GM12865 (cell line): ENCODE results near the gene GUCY1A2.
A peak's percentile ranks its signal among the peaks of the same experiment; 100 is the strongest.
"Not testable (repeated sequence)": the region's sequence is repeated elsewhere in the genome, so short reads cannot be mapped to it uniquely, and the experiment has no call there.

Experiments used
- DNase-seq: peaks from one replicate; pipeline ENCODE4 v3.0.0; 2010; ENCODE audit warnings: low read depth
- H3K4me3 ChIP-seq: 2 replicates; pipeline ENCODE4 v1.5.1; 2011; ENCODE audit warnings: mild to moderate bottlenecking, low read depth, low read length, control low read depth
- TF ChIP-seq, protein P1 (sequence below): IDR thresholded peaks from 2 replicates; pipeline ENCODE4 v1.5.1; 2011; ENCODE audit warnings: low read length, control low read depth, low read depth, inconsistent platforms; ENCODE audit not compliant: insufficient read depth; ENCODE audit errors: missing control alignments

Gene GUCY1A2, protein sequence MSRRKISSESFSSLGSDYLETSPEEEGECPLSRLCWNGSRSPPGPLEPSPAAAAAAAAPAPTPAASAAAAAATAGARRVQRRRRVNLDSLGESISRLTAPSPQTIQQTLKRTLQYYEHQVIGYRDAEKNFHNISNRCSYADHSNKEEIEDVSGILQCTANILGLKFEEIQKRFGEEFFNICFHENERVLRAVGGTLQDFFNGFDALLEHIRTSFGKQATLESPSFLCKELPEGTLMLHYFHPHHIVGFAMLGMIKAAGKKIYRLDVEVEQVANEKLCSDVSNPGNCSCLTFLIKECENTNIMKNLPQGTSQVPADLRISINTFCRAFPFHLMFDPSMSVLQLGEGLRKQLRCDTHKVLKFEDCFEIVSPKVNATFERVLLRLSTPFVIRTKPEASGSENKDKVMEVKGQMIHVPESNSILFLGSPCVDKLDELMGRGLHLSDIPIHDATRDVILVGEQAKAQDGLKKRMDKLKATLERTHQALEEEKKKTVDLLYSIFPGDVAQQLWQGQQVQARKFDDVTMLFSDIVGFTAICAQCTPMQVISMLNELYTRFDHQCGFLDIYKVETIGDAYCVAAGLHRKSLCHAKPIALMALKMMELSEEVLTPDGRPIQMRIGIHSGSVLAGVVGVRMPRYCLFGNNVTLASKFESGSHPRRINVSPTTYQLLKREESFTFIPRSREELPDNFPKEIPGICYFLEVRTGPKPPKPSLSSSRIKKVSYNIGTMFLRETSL

GRCh38 chr11:107018219-107018901 is at the start of gene GUCY1A2:
TSS of gene GUCY1A2 (minus strand) at chr11:107018476. CDS start at chr11:107018055, 421 bp downstream.
- peak; percentile 15 for DNase-seq
- TF ChIP-seq, protein P1, sequence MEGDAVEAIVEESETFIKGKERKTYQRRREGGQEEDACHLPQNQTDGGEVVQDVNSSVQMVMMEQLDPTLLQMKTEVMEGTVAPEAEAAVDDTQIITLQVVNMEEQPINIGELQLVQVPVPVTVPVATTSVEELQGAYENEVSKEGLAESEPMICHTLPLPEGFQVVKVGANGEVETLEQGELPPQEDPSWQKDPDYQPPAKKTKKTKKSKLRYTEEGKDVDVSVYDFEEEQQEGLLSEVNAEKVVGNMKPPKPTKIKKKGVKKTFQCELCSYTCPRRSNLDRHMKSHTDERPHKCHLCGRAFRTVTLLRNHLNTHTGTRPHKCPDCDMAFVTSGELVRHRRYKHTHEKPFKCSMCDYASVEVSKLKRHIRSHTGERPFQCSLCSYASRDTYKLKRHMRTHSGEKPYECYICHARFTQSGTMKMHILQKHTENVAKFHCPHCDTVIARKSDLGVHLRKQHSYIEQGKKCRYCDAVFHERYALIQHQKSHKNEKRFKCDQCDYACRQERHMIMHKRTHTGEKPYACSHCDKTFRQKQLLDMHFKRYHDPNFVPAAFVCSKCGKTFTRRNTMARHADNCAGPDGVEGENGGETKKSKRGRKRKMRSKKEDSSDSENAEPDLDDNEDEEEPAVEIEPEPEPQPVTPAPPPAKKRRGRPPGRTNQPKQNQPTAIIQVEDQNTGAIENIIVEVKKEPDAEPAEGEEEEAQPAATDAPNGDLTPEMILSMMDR: no peak
- H3K4me3 ChIP-seq: peak within 1 kb of the TSS; percentile 40

DNA sequence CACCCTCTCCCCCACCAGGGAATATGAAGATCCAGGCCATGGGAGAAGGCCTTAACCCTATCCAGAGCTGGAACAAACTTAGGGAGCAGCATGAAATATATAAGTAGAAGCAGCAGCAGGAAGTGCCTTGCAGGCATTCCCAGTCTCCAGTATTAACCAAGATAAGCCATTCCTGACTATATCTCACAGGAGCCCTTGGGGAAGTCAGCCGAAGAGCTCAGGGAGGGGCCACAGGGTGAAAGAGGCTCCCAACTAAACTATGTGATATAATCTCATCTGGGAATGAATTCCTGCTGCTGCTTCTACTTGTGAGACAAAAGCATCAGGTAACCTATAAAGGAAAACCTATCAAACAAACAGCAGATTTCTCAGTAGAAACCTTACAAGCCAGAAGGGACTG is 36.1 kb upstream of the GUCY1A2 start:
- H3K4me3 ChIP-seq: no peak overlapping the region
- TF ChIP-seq, protein P1: no peak
- no peak for DNase-seq

DNA sequence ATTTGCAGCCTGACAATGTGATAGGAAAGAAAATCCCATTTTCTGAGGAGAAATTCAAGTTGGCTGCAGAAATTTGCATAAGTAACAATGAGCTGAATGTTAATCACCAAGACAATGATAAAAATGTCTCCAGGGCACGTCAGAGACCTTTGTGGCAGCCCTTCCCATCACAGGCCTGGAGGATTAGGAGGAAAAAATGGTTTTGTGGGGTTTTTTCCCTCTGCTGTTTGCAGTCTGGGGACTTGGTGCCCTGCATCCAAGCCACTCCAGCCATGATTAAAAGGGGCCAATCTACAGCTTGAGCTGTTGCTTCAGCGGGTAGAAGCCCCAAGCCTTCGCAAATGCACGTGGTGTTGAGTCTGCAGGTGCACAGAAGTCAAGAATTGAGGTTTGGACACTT is 33.1 kb upstream of the GUCY1A2 start:
- DNase-seq, H3K4me3 ChIP-seq: not testable (repeated sequence)

GRCh38 chr11:107050899-107051298 is 32.6 kb upstream of the GUCY1A2 start:
- H3K4me3 ChIP-seq, DNase-seq: not testable (repeated sequence)

GRCh38 chr11:107050121-107050520 is 31.8 kb upstream of the GUCY1A2 start:
- DNase-seq: no peak
- no peak overlapping the region for H3K4me3 ChIP-seq
- TF ChIP-seq, protein P1: no peak

DNA sequence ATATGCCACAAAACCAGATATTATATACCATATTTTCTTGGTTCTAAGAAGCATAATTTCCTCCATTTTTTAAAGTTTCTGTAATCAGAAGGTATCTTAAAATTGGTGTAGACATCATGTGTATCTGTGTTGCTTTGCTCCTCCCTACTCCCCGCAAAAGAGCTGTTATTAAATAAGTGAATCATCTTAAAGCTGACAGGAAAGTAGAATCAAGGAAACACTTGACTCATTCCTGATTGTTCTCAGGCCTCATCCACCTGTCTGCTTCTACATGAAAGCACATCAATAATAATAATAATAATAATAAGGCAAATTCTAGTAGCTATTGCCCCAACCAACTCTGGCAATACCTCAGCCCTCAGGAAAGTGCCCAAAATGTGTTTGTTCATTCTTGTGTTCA is 26.2 kb upstream of the GUCY1A2 start:
- TF ChIP-seq, protein P1: no peak

GRCh38 chr11:107043242-107044006 is 25.1 kb upstream of the GUCY1A2 start:
- TF ChIP-seq, protein P1: no peak
- H3K4me3 ChIP-seq: no peak overlapping the region

More for the DNA sequence above, 26.2 kb upstream of the GUCY1A2 start:
- H3K4me3 ChIP-seq: no peak overlapping the region
- DNase-seq: no peak

More at GRCh38 chr11:107043242-107044006, 25.1 kb upstream of the GUCY1A2 start:
- DNase-seq: peak; percentile 85
